HG02678 (cell line): ENCODE results near the gene SNUPN.
"Not testable (repeated sequence)": the region's sequence is repeated elsewhere in the genome, so short reads cannot be mapped to it uniquely, and the experiment has no call there.

ENCODE experiments used
- ATAC-seq: cut with Tn5 transposase; IDR thresholded peaks from one replicate; pipeline ENCODE4 v1.9.1; 2021; ENCODE audit warnings: mild to moderate bottlenecking, moderate library complexity; ENCODE audit not compliant: unreplicated experiment

The SNUPN gene

GRCh38 chr15:75584121-75584520 lies 41.4 kb downstream of the SNUPN start:
- no peak for ATAC-seq

GRCh38 chr15:75583701-75584100 lies 41.8 kb downstream of the SNUPN start:
- no peak for ATAC-seq

- ATAC-seq, result not testable (repeated sequence)
Observed at GRCh38 chr15:75582943-75583342, 42.6 kb downstream of the SNUPN start.

DNA sequence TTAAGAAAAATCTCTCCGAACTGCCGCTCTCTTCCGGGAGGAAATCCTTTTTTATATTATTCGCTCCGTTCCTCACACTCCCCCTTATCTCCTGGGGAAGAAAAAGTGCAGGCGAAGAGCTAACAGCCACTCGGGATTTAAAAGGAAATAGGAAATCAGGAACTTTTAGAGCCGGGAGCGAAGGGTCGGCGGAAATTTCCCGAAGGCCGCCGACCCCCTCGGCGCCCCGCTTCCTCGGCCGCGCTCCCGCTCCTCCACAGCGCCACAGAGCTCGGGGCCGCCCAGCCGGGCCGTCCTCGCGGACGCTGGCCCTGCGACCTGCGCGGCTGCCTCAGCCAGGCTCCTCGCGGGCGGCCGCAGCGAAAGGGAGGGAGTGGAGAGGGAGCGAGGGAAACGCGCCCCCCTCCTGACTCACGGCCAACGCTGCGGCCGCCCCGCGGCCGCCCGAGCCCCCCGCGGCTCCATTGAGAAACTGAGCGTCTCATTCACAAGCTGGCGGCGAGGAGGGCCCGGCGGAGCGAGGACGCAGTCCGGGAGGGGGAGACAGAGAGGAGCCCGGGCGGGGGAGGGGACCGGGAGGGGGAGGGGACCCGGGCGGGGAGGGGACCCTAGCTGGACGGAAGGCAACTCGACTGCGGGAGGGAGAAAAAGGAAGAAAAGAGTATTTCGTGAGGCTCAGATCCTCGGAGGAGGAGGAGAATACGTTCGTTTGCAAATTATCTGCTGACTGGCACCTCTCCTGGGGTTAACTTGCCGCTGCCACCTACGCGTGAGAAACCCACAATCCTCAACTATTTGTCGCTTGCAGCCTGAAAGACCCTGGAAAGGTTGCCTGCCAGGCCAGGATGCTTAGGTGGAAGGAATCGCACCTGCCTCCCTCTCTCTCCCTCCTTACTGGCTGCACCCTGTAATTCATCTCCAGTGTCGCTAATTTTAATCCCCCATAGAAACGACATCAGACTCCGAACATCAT lies 46.3 kb downstream of the SNUPN start, which contains the start of gene PTPN9:
PTPN9 (minus strand) TSS at position 368 of the 973 bp plus-strand sequence. CDS start 539 bp downstream, outside the sequence.
- peak; percentile 57 for ATAC-seq

- ATAC-seq, result peak; percentile 40
Observed at GRCh38 chr15:75578173-75578947, 47.2 kb downstream of the SNUPN start.

- ATAC-seq, result no peak
Observed at GRCh38 chr15:75577401-75578172, 47.9 kb downstream of the SNUPN start.

DNA sequence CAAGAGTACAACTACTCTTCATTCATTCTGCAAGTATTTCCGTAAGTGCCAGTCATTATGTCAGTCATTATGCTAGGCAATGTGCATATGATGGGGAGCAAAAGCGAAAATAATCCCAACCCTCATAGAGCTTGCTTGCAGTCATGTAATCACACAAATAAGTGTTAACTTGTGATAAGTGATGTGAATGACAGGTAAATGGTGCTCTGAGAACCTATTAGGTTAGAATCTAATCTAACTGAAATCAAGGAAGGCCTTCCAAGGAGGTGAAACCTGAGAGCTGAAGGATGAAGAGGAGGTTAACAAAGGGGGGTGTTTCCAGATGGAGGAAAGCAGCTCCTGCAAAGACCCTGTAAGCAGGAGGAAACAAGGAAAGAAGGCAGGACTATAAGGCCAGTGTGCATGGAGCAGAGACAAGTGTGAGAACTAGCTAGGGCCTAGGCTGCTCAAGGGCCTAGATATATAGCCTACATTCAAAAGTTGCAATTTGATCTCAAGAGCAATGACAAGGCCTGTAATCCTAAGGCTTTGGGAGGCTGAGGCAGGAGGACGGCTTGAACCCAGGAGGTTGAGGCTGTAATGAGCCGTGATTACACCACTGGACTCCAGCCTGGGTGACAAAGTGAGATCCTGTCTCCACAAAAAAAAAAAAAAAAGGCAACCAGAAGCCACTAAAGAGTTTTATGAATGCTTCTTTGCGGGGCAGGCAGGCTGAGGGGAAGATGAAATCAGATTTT lies 51.7 kb downstream of the SNUPN start:
- ATAC-seq, result no peak

- ATAC-seq, result no peak
Observed at GRCh38 chr15:75570126-75570845, 55.2 kb downstream of the SNUPN start.

DNA sequence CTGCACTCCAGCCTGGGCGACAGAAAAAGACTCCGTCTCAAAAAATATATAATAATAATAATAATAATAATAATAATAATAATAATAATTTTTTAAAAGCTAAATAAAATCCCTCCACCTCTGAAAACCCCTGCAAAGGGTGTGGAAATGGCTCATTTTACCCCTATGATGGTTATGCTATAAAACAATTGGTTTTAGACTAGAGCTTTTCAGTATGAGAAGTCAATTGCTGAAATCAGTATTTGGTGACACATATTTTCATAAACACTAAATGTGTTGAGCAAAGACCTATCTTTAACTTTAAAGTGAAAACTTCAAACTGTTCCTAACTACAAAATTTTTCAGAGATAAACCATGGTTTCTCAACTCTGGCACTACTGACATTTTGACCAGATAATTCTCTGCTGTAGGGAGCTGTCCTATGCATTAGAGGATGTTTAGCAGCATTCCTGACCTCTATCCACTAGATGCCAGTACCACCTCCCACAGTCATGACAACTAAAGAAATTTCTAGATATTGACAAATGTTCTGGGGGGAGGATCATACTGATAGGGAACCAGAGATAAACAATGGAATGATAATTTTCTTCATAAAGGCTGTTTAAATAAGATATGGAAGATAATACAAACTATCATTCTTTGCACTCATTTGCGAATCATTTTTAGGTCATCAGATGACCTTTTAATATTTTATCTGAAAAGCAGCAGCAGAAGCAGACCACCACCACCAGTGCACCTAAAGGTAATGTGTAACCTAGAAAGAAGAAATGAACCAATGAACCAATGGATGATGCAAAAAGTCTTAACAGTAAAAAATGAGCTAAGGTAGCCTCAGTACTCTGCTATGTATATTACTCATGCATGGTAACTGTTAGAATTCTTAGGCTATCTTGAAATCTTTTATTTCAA lies 60.2 kb downstream of the SNUPN start:
- no peak for ATAC-seq

- ATAC-seq, result no peak
Observed at GRCh38 chr15:75561888-75562287, 63.6 kb downstream of the SNUPN start.

DNA sequence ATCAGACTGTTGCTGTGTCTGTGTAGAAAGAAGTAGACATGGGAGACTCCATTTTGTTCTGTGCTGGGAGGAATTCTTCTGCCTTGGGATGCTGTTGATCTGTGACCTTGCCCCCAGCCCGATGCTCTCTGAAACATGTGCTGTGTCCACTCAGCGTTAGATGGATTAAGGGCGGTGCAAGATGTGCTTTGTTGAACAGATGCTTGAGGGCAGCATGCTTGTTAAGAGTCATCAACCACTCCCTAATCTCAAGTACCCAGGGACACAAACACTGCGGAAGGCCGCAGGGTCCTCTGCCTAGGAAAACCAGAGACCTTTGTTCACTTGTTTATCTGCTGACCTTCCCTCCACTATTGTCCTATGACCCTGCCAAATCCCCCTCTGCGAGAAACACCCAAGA lies 66.2 kb downstream of the SNUPN start:
- not testable (repeated sequence) for ATAC-seq

GRCh38 chr15:75558955-75559354 lies 66.6 kb downstream of the SNUPN start:
- ATAC-seq, result not testable (repeated sequence)

GRCh38 chr15:75554717-75555116 lies 70.8 kb downstream of the SNUPN start:
- ATAC-seq, result no peak

- no peak for ATAC-seq
Observed at GRCh38 chr15:75553659-75554058, 71.9 kb downstream of the SNUPN start.

GRCh38 chr15:75551091-75551490 lies 74.4 kb downstream of the SNUPN start:
- ATAC-seq, result no peak
